HG02885 (cell line): ENCODE measurements around the gene NSD2.

Experiments
- ATAC-seq: cut with Tn5 transposase; IDR thresholded peaks from one replicate; pipeline ENCODE4 v1.9.1; 2021; ENCODE audit warnings: mild to moderate bottlenecking; ENCODE audit not compliant: unreplicated experiment, poor library complexity

NSD2 gene

DNA sequence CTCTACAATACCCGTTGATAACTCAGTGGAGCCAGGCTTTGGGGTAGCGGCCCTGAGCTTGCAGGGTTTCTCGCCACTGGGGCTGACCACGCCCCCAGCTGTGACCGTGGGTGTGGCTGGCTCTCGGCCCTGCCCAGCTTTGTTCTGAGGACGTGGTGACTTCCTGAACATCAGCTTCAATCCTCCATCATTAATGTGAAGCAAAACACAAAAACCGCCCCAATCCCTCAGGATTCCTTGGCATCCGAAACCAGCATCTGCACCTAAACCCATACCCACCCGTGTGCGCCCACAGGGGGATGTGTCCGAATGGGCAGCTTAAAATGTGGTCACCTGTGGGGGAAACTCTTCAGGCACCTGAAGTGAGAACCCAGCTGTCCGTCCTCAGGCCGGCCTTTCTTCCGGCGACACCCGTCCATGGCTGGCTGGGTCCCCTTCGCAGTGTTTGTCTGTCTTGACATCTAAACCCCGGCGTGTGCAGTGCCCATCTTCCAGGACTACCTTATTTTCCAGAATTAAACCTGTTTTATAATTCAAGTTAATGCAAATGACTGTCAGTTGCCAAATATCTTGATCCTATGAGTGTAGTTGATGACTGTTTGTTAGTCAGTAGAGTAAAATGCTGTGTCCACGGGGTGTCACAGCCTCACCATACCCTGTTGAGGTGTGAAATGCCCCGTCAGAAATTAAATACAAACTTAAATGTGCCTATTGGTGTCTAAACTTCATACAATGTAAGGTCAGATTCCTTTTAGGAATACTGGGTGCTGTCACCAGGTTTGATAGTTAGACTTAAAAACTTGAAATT lies 110.3 kb downstream of the NSD2 start:
- no peak for ATAC-seq

DNA sequence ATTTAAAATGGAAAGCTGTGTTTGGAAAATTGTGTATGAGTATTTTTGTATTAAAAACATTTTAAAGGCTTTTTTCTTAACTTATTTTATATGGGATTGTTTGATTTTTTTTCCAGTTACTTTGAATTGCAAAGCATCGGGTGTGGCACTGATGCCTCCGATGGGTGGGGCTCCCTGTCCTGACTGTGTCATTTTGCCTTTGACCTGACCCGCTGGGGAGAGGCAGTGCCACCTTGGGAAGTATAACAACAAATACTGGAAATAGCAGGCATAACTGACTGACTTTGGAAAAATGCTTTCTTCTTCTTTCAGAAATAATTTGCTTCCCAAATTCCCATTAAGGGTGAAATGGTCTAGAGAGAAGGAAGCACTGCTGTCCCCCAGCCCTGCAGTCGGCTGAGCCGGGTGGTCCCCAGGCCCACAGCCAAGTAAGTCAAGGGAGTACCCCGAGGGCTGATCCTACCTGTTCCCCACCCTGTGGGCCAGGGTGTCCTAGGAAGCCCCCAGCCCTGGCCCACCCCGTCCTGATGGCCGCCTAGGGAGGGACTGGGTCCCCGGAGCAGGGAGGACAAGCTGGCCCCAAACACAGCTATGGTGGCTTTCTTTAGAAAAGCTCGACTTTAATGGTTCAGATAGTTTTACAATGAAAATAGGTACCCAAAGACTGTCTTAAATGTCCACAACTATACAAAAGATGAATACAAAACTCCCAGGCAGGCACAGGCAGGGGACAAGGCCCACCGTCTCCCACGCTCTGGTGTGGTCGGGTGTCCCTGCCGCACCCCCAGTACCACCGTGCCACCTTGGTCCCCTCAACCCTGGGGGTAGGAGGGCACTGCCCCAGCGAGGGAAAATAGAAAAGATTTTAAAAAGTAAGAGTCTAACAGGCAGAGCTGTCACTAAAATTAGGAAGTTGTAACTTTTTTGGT lies 111.2 kb downstream of the NSD2 start:
- ATAC-seq: no peak

DNA sequence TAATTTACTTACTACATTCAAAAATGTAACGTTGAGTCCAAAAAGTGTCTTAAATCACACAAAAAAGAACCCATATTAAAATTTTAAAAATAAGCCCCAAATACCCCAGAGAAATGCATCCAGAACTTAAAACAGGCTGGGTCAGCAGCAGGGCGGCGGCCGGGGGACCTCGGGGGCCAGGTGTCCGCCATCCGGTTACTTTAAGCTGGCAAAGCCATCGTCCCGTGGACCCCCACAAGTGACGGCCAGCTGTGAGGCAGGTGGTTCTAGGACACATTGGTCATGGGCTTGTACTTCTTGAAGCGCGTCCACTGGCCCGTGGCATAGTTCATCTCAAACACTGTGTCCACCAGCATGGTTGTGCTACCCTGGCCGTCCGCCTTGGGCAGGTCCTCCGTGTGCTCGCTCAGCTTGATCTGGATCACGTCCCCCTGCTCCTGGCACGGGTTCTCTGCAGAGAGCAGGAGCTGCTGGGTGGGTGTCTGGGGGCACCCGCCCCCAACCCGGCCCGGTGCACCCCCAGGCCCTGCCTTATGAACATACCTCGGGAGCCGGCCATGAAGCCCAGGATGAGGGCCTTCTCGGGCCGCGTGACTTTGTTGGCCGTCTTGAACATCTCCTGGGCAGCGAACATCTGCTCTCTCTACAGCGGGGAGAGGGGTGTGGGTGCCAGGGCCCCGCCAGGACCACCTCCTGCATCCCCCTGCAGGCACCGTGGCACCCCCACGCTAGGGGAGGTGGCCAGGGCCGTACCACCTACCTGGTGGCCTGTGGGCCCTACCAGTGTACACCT lies 112.1 kb downstream of the NSD2 start:
- ATAC-seq: no peak

DNA sequence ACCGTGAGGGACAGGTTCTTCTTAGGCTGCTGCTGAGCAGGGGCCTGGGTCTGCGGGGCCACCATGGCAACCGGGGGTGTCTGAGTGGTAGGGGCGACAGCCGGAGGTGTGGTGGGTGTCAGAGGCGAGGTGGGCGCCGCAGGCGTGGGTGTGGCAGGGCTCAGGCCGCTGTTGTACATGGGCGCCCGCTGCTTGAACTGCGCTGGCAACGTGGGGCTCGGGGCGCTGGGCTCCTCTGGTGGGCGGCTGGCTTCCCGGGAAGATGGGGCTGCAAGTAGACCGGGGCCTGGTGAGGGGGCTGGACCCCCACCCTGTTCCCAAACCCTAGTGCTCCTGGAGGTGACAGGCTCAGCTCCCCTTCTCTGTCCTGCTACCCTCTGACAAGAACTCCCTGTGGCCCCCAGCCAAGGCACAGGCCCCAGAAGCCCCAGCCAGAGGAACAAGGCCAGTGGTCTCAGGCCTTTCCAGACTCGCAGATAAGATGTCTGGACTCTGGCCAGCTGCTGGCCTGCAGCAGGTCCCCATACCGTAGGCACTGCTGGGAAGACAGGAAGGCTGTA lies 112.7 kb downstream of the NSD2 start:
- ATAC-seq: no peak

DNA sequence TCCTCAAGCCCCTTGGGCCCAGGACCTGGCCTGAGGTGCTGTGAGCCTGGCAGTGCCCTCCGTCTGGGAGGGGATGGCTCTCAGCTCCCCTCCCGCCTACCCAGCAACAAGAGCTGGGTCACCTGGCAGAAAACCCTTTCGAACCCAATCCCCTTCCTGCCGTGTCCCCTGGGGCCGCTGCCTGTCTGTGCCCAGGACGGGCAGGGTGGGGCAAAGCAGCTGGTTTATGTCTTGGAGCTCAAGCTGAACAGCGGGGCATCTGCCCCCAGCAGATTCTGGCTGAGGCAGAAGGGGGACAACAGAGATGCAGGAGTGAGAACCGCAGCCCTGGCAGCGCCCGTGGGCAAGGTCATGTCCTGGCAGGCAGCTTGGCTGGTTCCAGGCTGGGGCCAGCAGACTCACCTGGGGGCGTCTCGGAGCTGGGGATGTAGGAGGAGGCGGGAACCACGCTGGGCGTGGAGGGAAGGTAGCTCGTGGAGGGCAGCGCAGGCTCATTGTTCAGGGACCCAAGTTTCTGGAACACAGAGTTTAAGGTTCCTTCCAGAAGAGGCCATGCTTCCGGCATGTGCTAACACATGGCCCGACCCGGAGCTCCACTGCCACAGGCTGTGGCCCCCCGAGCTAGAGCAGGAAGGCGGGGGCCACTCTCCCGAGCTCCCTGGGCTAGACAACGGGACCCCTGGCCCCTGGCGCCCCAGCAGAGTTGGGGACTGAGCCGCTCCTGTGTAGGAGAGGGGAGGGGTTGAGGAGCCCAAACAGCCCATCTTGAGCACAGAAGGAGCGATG lies 113.4 kb downstream of the NSD2 start:
- no peak for ATAC-seq

DNA sequence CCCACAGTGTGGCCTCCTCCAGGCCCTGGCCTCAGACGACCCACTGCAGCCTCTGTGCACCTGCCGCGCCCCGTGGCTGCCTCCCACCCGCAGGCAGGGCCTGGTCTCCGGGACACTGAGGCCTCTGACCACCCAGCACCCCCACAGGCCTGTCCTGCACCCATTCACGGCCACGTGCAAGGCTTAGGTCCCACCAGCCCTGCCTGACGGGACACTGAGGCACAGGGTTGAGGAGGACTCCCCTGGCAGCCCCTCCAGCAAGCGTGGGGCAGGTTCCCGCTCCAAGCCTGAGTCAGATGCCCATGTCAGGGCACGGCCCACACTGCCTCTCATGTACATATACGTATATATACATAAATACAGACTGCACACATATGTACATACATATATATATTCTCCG lies 114.1 kb downstream of the NSD2 start:
- no peak for ATAC-seq

DNA sequence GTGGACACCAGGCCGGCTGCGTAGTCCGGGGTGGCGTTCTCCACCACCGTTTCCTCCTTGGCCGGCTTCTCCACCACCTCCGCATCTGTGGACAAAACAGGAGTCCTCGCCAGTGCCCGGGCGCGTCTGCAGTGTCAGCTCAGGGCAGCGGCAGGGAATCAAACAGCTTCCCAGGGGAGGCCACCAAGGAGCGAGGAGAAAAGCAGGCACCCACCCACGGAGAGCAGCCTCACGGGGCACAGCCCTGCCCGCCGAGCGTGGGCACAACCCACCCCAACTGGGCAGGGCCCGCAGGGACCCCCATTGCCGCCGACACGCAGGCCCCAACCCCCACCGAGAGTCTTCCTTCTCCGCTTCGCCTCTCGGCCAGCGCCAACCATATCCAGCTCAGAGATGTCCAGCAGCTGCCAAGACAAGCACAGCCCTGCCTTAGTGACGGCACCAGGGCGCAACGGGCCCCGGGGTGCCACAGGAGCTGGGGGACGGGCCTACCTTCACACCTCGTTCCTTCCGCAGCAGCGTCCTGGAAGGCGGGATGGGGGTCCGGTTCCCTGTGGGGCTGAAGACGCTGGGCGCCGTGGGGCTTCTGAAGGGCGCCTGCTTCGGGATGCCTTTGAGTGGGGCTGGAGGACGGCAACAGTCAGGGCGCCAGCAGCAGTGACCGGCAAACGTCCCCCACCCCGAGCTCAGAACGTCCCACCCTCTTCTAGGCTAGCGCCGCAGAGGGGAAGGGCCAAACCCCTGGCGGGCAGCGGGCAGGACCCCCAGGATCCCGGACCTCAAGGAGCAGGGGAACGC lies 114.8 kb downstream of the NSD2 start:
- ATAC-seq: no peak

DNA sequence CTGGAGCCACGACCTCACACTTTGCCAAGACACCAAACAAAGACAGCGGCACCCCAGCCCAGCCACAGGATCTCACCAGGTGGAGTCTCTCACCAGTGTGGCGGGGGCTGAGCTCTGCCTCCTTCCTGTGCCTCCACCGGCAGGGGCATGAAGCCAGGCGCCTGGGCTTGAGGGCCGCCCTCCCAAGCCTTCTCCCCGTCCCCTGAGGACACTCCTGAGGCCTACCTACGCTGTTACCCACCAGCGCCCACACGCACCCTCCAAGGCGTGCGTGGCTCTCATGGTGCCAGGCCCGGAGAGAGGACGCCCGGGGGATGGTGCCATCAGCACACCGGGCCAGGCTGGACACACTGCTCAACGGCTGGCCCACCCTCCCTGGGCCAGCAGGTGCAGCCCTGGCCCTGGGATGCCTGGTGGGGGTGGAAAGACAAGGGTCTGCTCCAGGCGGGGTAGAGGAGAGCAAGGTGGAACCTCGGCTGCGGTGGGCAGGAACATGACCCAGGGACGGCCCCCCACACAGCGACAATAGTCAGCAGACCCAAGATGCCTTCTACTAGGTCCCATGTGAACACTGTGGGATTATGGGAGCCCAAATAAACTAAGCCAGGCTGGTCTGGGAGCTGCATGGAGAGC lies 115.5 kb downstream of the NSD2 start:
- no peak for ATAC-seq

DNA sequence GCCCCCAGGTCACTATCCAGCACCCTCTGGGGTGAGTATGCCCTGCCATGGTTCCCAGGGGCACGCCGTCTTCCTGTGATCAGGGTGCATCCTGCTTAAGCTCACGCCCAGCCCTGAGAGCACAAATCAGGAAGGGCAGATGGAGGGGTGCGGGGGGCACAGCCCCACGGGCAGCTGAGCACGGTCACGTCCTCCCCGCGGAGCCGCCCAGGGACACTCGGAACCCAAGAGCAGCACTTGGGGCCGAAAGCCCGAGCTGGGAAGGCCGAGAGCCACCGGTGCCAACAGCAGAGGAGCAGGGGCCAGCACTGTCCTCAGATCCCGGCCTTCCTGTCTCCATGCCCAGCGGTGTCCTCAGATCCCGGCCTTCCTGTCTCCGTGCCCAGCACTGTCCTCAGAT lies 116.1 kb downstream of the NSD2 start:
- no peak for ATAC-seq

DNA sequence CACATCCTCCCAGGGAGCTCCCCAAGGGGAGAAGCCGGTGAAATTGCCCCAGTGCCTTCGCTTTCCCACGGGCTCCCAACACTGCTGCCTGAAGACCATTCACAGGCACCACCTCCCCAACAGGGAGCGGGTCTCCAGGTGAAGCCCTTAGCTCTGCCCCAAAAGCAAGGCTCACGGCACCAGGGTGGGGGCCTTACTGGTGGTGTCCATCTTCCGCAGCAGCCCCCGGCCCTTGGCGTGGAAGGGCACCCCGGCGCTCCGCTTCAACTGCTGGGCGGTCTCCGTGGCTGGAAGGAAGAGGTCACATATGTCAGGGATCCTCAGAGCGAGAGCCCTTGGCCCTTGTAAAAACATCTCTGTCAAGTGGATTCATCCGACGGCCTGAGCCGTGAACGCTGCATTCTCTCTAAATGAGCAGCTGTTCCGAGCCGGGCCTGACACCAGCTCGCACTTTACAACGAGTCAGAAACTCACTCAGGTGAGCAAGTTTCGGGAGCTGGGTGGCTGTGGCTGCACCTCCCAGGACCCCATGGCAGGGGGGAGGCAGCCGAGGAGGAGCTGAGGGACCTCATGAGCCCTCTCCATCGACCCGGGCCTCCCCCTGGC lies 116.6 kb downstream of the NSD2 start:
- no peak for ATAC-seq

DNA sequence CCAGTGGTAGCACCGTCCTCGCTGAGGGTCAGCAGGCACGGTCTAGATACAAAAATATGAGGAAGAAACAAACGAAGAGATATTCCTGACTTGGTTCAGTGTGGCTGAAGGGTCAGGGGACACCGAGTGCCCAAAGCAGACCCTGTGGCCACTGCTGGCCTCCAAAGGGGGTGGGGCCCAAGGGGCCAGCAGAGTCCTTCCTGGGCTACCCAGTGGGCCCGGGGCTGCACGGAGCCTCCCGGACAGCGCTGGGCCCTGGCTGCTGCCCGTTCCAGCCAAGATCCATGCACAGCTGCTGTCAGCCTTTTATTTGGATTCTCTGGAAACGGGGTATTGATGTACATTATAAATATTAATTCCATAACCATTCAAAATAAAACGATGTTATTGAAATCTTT lies 117.1 kb downstream of the NSD2 start:
- ATAC-seq: no peak

DNA sequence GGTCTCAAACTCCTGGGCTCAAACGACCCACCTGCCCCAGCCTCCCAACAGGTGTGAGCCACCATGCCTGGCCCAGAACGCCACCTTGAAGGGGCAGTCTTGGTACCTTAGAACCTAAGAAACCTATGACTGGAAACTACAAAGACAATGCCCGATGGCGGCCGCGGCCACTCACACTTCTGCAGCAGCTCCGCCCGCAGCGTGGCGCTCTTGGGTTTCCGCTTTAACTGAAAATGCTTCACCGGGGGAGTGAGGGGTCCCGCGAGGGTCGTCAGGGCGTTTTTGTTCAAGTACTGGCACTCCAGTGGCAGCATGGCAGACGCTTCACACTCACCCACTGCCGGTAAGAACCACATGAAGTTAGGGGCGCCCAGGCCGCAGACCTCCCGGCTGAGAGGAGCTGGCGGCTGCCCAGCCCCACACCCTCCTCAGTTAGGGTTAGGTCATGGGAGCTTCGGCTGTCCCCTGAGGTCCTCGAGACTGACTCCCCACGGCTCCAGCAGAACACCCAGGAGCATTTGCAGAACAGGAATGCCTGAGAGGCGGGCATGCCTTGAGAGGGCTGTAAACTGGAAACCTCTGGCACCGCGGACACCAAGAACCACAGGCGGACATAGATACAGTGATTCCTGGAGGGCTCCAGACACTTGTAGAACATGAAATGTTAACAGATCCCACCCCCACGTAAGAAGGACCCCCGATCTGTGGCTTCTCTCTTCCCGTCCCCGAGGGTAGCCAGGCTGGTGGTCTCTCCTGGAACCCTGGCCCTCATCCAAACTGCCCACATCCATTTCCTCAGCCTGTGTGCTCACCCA lies 118.5 kb downstream of the NSD2 start:
- ATAC-seq: no peak

DNA sequence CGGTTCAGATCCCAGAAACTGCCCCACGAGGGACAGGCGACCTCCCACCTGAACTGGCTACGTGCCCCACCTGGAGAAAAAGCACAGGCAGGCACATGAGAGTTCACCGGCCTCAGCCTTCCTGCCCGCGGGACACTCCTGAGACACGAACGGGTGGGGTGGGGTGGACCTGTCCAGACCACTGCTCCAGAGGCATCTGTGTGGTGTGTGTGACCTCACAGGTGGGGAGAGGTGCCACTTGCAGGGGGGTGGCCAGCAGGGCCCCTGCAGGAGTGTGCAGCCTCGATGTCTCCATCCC lies 119.1 kb downstream of the NSD2 start:
- no peak for ATAC-seq

DNA sequence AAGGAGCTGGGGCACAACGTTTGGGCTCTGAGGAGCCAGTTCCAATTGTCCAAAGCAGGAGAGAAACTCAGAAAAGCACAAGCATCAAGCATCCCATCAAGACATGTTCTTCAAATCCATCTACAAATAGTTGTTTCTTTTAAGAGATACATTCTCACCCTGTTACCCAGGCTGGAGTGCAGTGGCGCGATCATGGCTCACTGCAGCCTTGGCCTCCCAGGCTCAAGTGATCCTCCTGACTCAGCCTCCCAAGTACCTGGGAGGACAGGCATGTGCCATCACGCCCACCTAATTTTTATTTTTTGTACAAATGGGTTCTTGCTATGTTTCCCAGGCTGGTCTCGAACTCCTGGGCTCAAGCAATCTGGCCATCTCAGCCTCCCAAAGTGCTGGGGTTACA lies 119.5 kb downstream of the NSD2 start:
- no peak for ATAC-seq

DNA sequence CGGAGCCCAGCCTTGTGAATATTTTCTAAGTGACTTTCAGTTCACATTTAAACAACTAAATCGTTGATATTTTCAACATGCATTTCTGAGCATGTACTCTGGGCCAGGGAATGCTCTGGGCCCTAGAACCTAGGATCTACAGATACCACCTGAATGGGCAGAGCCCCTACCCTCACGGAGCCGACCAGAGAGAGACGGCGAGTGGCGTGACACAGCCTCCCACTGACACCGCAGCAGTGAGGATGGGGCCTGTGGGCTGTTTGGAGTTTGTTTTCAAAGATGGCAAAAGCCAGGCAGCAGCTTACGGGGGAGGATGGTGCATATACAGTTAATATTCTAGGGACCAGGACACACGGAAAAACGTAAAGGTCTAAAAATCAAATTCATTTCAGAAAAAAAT lies 119.9 kb downstream of the NSD2 start:
- ATAC-seq: no peak

DNA sequence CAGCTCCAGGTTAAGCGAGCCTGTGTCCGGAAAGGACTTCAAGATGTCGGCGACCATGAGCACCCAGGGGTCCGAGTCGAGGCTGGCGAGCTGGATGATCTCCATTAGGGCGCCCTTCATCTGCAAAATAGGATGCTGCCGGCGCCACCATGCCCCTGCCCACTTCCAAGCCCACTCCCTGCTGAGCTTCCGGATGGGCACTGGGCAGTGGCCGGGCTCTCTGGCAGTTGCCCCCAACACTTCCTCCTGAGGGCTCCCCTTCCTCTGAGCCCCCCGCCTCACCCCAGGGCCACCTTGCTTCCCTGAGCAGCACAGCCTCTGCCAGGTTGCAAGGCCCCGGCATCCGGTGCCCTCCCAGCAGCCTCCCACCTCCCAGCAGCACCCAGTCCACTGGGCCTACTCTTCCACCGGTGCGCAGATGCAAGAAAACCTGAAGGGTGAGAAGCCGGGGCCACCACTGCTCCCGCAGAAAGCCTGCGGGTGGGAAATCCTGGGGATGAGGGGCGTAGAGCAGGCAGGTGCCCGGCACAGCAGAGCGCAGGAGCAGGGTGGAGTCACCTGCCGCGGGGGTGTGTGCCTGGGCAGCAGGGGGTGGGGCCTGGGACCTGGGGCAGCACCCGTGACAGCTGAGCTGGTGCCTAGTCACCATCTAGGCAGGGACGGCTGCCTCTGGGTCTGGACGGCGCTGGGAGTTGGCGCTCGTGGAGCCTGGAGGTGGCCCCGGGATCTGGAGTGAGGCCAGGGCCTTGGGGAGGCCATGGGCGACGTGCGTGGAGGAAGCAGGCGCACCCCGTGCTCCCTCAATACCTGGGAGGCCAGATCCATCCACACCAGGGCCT lies 120.6 kb downstream of the NSD2 start:
- ATAC-seq: no peak
